Uterus (tissue), 2 donors: Measurements from ENCODE around the gene BMP6.

Experiments
- POLR2A ChIP-seq, 2 donors: fragments of 450-650 bp; IDR thresholded peaks; one replicate each; pipeline ENCODE4 v1.6.1; 2016; ENCODE audit warnings: antibody characterized with exemption in 2 of 2, mild to moderate bottlenecking in 1 of 2, moderate library complexity in 1 of 2
- TF ChIP-seq, protein P1 (sequence below), 4 experiments: fragments of 200-600 bp in 2 of 4; fragments of 450-650 bp in 2 of 4; sonication (generic) in 2 of 4; IDR thresholded peaks; one replicate each; pipeline ENCODE4 v1.5.1; 2016 to 2019; ENCODE audit warnings: antibody characterized with exemption in 4 of 4, mild to moderate bottlenecking in 2 of 4, moderate library complexity in 1 of 4

DNA sequence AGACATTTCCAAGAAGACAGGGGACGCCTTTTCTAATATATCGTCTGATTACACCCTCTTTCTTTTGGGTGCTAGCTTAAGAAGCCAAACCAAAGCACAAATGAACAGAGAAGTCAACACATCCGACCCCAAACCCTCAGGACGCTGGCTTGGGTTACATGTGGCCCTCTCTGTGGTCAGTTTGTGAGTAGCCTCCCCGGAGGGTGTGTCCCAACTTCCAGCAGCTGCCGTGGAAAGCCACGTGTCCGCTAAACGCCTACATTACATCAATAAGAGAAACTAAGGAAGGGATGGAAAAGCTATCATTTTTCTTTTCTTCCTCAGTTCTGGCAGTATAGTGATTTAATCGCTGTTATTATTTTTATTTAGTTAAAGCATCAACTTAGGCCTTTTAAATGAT is 487 bp upstream of the BMP6 start:
- no peak for TF ChIP-seq POLR2A (IDR thresholded peaks at IDR 0.05)
- TF ChIP-seq, protein P1, sequence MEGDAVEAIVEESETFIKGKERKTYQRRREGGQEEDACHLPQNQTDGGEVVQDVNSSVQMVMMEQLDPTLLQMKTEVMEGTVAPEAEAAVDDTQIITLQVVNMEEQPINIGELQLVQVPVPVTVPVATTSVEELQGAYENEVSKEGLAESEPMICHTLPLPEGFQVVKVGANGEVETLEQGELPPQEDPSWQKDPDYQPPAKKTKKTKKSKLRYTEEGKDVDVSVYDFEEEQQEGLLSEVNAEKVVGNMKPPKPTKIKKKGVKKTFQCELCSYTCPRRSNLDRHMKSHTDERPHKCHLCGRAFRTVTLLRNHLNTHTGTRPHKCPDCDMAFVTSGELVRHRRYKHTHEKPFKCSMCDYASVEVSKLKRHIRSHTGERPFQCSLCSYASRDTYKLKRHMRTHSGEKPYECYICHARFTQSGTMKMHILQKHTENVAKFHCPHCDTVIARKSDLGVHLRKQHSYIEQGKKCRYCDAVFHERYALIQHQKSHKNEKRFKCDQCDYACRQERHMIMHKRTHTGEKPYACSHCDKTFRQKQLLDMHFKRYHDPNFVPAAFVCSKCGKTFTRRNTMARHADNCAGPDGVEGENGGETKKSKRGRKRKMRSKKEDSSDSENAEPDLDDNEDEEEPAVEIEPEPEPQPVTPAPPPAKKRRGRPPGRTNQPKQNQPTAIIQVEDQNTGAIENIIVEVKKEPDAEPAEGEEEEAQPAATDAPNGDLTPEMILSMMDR (IDR thresholded peaks at IDR 0.05) = no peak
